ENCODE measurements around the gene C12orf56. TPM values are rescaled to one million over a fixed set of nuclear protein-coding genes. Genes with fewer than 3 reads are reported as not detected.

C12orf56 gene
- total RNA-seq, 2 experiments from 2014 or later, result not detected

GRCh38 chr12:64268409-64268808 is 122.1 kb downstream of the C12orf56 start:
- H3K4me1 Mint-ChIP-seq, result peaks cover 4% of the 10 kb centered on the region
- no peak for DNase-seq
- H3K9me3 Mint-ChIP-seq (ENCODE audit: low read depth), result no peaks in the 10 kb centered on the region
- no peak for ATAC-seq
- no peaks in the 10 kb centered on the region for H3K36me3 Mint-ChIP-seq
- no peak overlapping the region for H3K4me3 Mint-ChIP-seq
- CTCF ChIA-PET, result interaction anchor here (1.3 kb wide), 1 partner anchor 12 kb away, joined by 5 read pairs; no protein-coding TSS in a partner anchor
- no peak overlapping the region for H3K27ac Mint-ChIP-seq
- peaks cover 18% of the 10 kb centered on the region for H3K27me3 Mint-ChIP-seq

GRCh38 chr12:64265839-64266238 is 124.7 kb downstream of the C12orf56 start:
- no peaks in the 10 kb centered on the region for H3K36me3 Mint-ChIP-seq
- no peaks in the 10 kb centered on the region for H3K9me3 Mint-ChIP-seq (ENCODE audit: low read depth)
- CTCF ChIA-PET, result no interaction called here
- ATAC-seq (no peak), DNase-seq (no peak)
- no peak overlapping the region for H3K4me3 Mint-ChIP-seq
- H3K27ac Mint-ChIP-seq, result no peak overlapping the region
- peaks cover 18% of the 10 kb centered on the region for H3K27me3 Mint-ChIP-seq
- H3K4me1 Mint-ChIP-seq, result peaks cover 4% of the 10 kb centered on the region

GRCh38 chr12:64261813-64262212 is 128.7 kb downstream of the C12orf56 start:
- H3K9me3 Mint-ChIP-seq (ENCODE audit: low read depth), result no peaks in the 10 kb centered on the region
- H3K4me1 Mint-ChIP-seq, result peaks cover 4% of the 10 kb centered on the region
- no peak overlapping the region for H3K27ac Mint-ChIP-seq
- H3K4me3 Mint-ChIP-seq, result no peak overlapping the region
- peaks cover 8% of the 10 kb centered on the region for H3K27me3 Mint-ChIP-seq
- no peak for ATAC-seq
- CTCF ChIA-PET, result no interaction called here
- H3K36me3 Mint-ChIP-seq, result no peaks in the 10 kb centered on the region
- DNase-seq, result no peak

GRCh38 chr12:64258576-64258975 is 132.0 kb downstream of the C12orf56 start:
- Mint-ChIP-seq H3K36me3 (no peaks in the 10 kb centered on the region), H3K27ac (no peak overlapping the region), H3K27me3 (peaks cover 3% of the 10 kb centered on the region), H3K9me3 (ENCODE audit: low read depth) (no peaks in the 10 kb centered on the region), H3K4me3 (no peak overlapping the region), H3K4me1 (no peaks in the 10 kb centered on the region)
- CTCF ChIA-PET, result interaction anchor here (0.7 to 1.8 kb wide), 4 partner anchors 8 to 414 kb away, joined by 3 to 6 read pairs (median 4); partner anchors contain the start of gene SRGAP1
- ATAC-seq, result no peak
- no peak for DNase-seq

- CTCF ChIA-PET, result interaction anchor here (0.8 to 1.3 kb wide), 5 partner anchors 12 to 422 kb away, joined by 3 to 5 read pairs (median 3); no protein-coding TSS in a partner anchor
- ATAC-seq, result no peak
- no peak overlapping the region for H3K27ac Mint-ChIP-seq
- no peaks in the 10 kb centered on the region for H3K36me3 Mint-ChIP-seq
- no peaks in the 10 kb centered on the region for H3K9me3 Mint-ChIP-seq (ENCODE audit: low read depth)
- no peak for DNase-seq
- no peak overlapping the region for H3K4me3 Mint-ChIP-seq
- H3K27me3 Mint-ChIP-seq, result peaks cover 3% of the 10 kb centered on the region
- H3K4me1 Mint-ChIP-seq, result no peaks in the 10 kb centered on the region
Measured at GRCh38 chr12:64256166-64256800, 134.3 kb downstream of the C12orf56 start.

- H3K27me3 Mint-ChIP-seq, result no peaks in the 10 kb centered on the region
- no peaks in the 10 kb centered on the region for H3K9me3 Mint-ChIP-seq (ENCODE audit: low read depth)
- no peak overlapping the region for H3K4me3 Mint-ChIP-seq
- H3K4me1 Mint-ChIP-seq, result no peaks in the 10 kb centered on the region
- CTCF ChIA-PET, result no interaction called here
- no peaks in the 10 kb centered on the region for H3K36me3 Mint-ChIP-seq
- DNase-seq (no peak), ATAC-seq (no peak)
- H3K27ac Mint-ChIP-seq, result no peak overlapping the region
Measured at GRCh38 chr12:64255249-64255648, 135.3 kb downstream of the C12orf56 start.

- ATAC-seq (no peak), DNase-seq (no peak)
- Mint-ChIP-seq H3K9me3 (ENCODE audit: low read depth) (no peaks in the 10 kb centered on the region), H3K4me3 (no peak overlapping the region), H3K4me1 (no peaks in the 10 kb centered on the region), H3K27me3 (no peaks in the 10 kb centered on the region), H3K27ac (no peak overlapping the region), H3K36me3 (no peaks in the 10 kb centered on the region)
- CTCF ChIA-PET, result no interaction called here
Measured at GRCh38 chr12:64253356-64253755, 137.2 kb downstream of the C12orf56 start.

GRCh38 chr12:64252681-64253080 is 137.9 kb downstream of the C12orf56 start:
- H3K9me3 Mint-ChIP-seq (ENCODE audit: low read depth), result no peaks in the 10 kb centered on the region
- no peak for ATAC-seq
- no peaks in the 10 kb centered on the region for H3K4me1 Mint-ChIP-seq
- DNase-seq, result no peak
- no peak overlapping the region for H3K4me3 Mint-ChIP-seq
- CTCF ChIA-PET, result no interaction called here
- H3K36me3 Mint-ChIP-seq, result no peaks in the 10 kb centered on the region
- H3K27ac Mint-ChIP-seq, result no peak overlapping the region
- H3K27me3 Mint-ChIP-seq, result no peaks in the 10 kb centered on the region

- Mint-ChIP-seq H3K36me3 (no peaks in the 10 kb centered on the region), H3K4me3 (no peak overlapping the region), H3K27me3 (peaks cover 9% of the 10 kb centered on the region), H3K27ac (no peak overlapping the region), H3K4me1 (no peaks in the 10 kb centered on the region), H3K9me3 (ENCODE audit: low read depth) (no peaks in the 10 kb centered on the region)
- DNase-seq (no peak), ATAC-seq (no peak)
- CTCF ChIA-PET, result no interaction called here
Measured at GRCh38 chr12:64243809-64244208, 146.7 kb downstream of the C12orf56 start.

- CTCF ChIA-PET, result no interaction called here
- H3K36me3 Mint-ChIP-seq, result no peaks in the 10 kb centered on the region
- ATAC-seq (no peak), DNase-seq (no peak)
- no peaks in the 10 kb centered on the region for H3K4me1 Mint-ChIP-seq
- H3K27ac Mint-ChIP-seq, result no peak overlapping the region
- no peaks in the 10 kb centered on the region for H3K9me3 Mint-ChIP-seq (ENCODE audit: low read depth)
- H3K27me3 Mint-ChIP-seq, result peaks cover 9% of the 10 kb centered on the region
- H3K4me3 Mint-ChIP-seq, result no peak overlapping the region
Measured at GRCh38 chr12:64240781-64241180, 149.8 kb downstream of the C12orf56 start.

GRCh38 chr12:64237382-64237781 is 153.2 kb downstream of the C12orf56 start:
- Mint-ChIP-seq H3K27me3 (peaks cover 14% of the 10 kb centered on the region), H3K27ac (no peak overlapping the region), H3K4me1 (no peaks in the 10 kb centered on the region), H3K36me3 (no peaks in the 10 kb centered on the region), H3K9me3 (ENCODE audit: low read depth) (no peaks in the 10 kb centered on the region), H3K4me3 (no peak overlapping the region)
- no peak for DNase-seq
- ATAC-seq, result no peak
- CTCF ChIA-PET, result no interaction called here

GRCh38 chr12:64236549-64236948 is 154.0 kb downstream of the C12orf56 start:
- no peak for ATAC-seq
- Mint-ChIP-seq H3K4me1 (no peaks in the 10 kb centered on the region), H3K36me3 (no peaks in the 10 kb centered on the region), H3K4me3 (no peak overlapping the region), H3K27me3 (peaks cover 14% of the 10 kb centered on the region), H3K27ac (no peak overlapping the region), H3K9me3 (ENCODE audit: low read depth) (no peaks in the 10 kb centered on the region)
- DNase-seq, result no peak
- CTCF ChIA-PET, result interaction anchor here (1.1 kb wide), 1 partner anchor 393 kb away, joined by 3 read pairs; no protein-coding TSS in a partner anchor

- CTCF ChIA-PET, result no interaction called here
- H3K9me3 Mint-ChIP-seq (ENCODE audit: low read depth), result no peaks in the 10 kb centered on the region
- no peak for DNase-seq
Measured at GRCh38 chr12:64232196-64232595, 158.4 kb downstream of the C12orf56 start.

GRCh38 chr12:64229796-64230195 is 160.8 kb downstream of the C12orf56 start:
- DNase-seq (no peak), ATAC-seq (no peak)
- H3K27ac Mint-ChIP-seq, result no peak overlapping the region
- H3K27me3 Mint-ChIP-seq, result peaks cover 39% of the 10 kb centered on the region
- CTCF ChIA-PET, result no interaction called here
- H3K4me1 Mint-ChIP-seq, result no peaks in the 10 kb centered on the region
- no peaks in the 10 kb centered on the region for H3K36me3 Mint-ChIP-seq
- H3K9me3 Mint-ChIP-seq (ENCODE audit: low read depth), result no peaks in the 10 kb centered on the region
- no peak overlapping the region for H3K4me3 Mint-ChIP-seq

More at GRCh38 chr12:64232196-64232595, 158.4 kb downstream of the C12orf56 start:
- no peak overlapping the region for H3K27ac Mint-ChIP-seq
- ATAC-seq, result no peak
- peaks cover 28% of the 10 kb centered on the region for H3K27me3 Mint-ChIP-seq
- H3K4me3 Mint-ChIP-seq, result no peak overlapping the region
- H3K36me3 Mint-ChIP-seq, result no peaks in the 10 kb centered on the region
- no peaks in the 10 kb centered on the region for H3K4me1 Mint-ChIP-seq
